Gastrocnemius medialis (tissue), 4 donors: ENCODE data around the gene REPS2. TPM values are rescaled to one million over a fixed set of nuclear protein-coding genes. Genes with fewer than 3 reads are reported as not detected.

Experiments used
- ATAC-seq, 2 donors: fragments of 150-250 bp; one replicate each; pipeline ENCODE4 v1.9.1; 2016
- DNase-seq, 2 donors: peaks; one replicate each; pipeline ENCODE4 v3.0.0-alpha.2; 2019
- H3K27ac ChIP-seq, 4 donors: fragments of 200-600 bp; sonication (generic); 1 replicate in 1 of 4; 2 replicates in 3 of 4; pipeline ENCODE4 v1.5.1; 2016 to 2018; ENCODE audit warnings: mild to moderate bottlenecking in 2 of 4, moderate library complexity in 1 of 4
- H3K27me3 ChIP-seq, 3 donors: fragments of 200-600 bp; sonication (generic) in 2 of 3; 1 replicate in 1 of 3; 2 replicates in 2 of 3; pipeline versions ENCODE4 v1.5.1 to v1.6.0; 2016 to 2019; ENCODE audit warnings: mild to moderate bottlenecking in 1 of 3, moderate library complexity in 1 of 3
- H3K36me3 ChIP-seq, 2 donors: fragments of 200-600 bp; sonication (generic) in 1 of 2; one replicate each; pipeline ENCODE4 v1.5.1; 2017 to 2018
- H3K4me1 ChIP-seq, 2 donors: fragments of 200-600 bp; sonication (generic) in 1 of 2; one replicate each; pipeline ENCODE4 v1.5.1; 2016 to 2017; ENCODE audit warnings: mild to moderate bottlenecking in 2 of 2
- H3K4me3 ChIP-seq, 4 donors: fragments of 200-600 bp; sonication (generic) in 3 of 4; 1 replicate in 1 of 4; 2 replicates in 3 of 4; pipeline ENCODE4 v1.5.1; 2016 to 2019; ENCODE audit warnings: mild to moderate bottlenecking in 2 of 4
- H3K9me3 ChIP-seq, 3 donors: fragments of 200-600 bp; sonication (generic) in 2 of 3; 1 replicate in 1 of 3; 2 replicates in 2 of 3; pipeline ENCODE4 v1.5.1; 2016 to 2019
- POLR2A ChIP-seq, 2 donors: fragments of 450-650 bp; IDR thresholded peaks; one replicate each; pipeline ENCODE4 v1.6.1; 2017; ENCODE audit warnings: antibody characterized with exemption in 2 of 2, mild to moderate bottlenecking in 2 of 2, moderate library complexity in 2 of 2
- in situ Hi-C, 4 donors: fragments of 200-750 bp; cut with MboI; loops; one replicate each; pipeline versions ENCODE4 v1.15.0 to v1.8.0; 2017; ENCODE audit warnings: low sequenced_read_pairs in 4 of 4
- intact Hi-C: fragments of 100-400 bp; cut with DNase I; formaldehyde crosslinking; loops from one replicate; pipeline ENCODE4 v1.15.1; 2023; ENCODE audit warnings: low total_unique reads
- total RNA-seq, 4 donors: library from RNA; depleted of rRNA; stranded (reverse); fragments of >200 nt; gene quantifications; one replicate each; pipeline versions ENCODE4 v1.1.0 to v1.2.3, GENCODE V29; 2016
- TF ChIP-seq, protein P1 (sequence below), 5 experiments: fragments of 450-650 bp in 3 of 5; fragments of 200-600 bp in 2 of 5; sonication (generic) in 2 of 5; IDR thresholded peaks in 4 of 5; conservative IDR thresholded peaks in 1 of 5; 1 replicate in 4 of 5; 2 replicates in 1 of 5; pipeline ENCODE4 v1.5.1; 2016 to 2019; ENCODE audit warnings: antibody characterized with exemption in 5 of 5, mild to moderate bottlenecking in 3 of 5, moderate library complexity in 3 of 5

REPS2 gene
- total RNA-seq, 4 donors from 2014 or later: 1.8 to 8.8 (median 3.2) TPM

DNA sequence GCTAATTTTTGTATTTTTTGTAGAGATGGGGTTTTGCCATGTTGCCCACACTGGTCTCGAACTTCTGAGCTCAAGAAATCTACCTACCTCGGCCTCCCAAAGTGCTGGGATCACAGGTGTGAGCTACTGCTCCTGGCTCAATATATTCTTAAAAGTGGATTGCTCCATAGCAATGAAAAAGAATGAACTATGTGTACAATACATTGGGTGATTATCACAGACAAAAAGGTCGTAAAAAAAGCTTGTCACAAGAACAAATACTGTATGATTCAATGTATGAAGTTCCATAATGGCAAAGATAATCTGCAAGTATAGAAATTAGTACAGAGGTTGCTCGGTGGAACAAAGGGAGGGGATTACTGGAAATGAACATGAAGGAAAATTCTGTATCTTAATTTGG is 70.7 kb downstream of the REPS2 start:
- no peak for ATAC-seq

DNA sequence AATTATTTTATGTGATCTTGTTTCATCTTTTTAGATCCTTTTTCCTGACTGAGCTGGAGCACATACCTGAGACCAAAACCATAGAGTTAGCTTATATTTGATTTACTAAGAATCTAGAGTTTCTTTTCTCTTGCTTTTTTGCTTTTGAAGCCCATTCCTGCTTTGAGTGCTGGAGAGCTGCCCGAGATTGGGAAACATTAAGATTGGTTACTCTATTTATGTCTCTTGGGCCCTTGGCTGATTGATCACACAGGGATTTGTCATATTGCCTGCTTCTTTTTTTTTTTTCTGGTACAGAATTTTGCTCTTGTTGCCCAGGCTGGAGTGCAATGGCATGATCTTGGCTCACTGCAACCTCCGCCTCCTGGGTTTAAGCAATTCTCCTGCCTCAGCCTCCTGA is 73.9 kb downstream of the REPS2 start:
- intact Hi-C loops: no loop called here
- in situ Hi-C loops: no loop called here
- TF ChIP-seq POLR2A (IDR thresholded peaks at IDR 0.05): no peak
- TF ChIP-seq, protein P1, sequence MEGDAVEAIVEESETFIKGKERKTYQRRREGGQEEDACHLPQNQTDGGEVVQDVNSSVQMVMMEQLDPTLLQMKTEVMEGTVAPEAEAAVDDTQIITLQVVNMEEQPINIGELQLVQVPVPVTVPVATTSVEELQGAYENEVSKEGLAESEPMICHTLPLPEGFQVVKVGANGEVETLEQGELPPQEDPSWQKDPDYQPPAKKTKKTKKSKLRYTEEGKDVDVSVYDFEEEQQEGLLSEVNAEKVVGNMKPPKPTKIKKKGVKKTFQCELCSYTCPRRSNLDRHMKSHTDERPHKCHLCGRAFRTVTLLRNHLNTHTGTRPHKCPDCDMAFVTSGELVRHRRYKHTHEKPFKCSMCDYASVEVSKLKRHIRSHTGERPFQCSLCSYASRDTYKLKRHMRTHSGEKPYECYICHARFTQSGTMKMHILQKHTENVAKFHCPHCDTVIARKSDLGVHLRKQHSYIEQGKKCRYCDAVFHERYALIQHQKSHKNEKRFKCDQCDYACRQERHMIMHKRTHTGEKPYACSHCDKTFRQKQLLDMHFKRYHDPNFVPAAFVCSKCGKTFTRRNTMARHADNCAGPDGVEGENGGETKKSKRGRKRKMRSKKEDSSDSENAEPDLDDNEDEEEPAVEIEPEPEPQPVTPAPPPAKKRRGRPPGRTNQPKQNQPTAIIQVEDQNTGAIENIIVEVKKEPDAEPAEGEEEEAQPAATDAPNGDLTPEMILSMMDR (IDR thresholded peaks at IDR 0.05 in 4 of 5, conservative IDR thresholded peaks at IDR 0.05 in 1 of 5): no peak
- Histone ChIP-seq H3K36me3 (no peaks in the 10 kb centered on the region), H3K4me1 (no peaks in the 10 kb centered on the region), H3K9me3 (no peaks in the 10 kb centered on the region), H3K27me3 (peaks cover 0 to 4% (median 0%) of the 10 kb centered on the region in 3 donors), H3K27ac (no peak overlapping the region), H3K4me3 (no peak overlapping the region)
- ATAC-seq: no peak
- DNase-seq: no peak

More for the DNA sequence above, 70.7 kb downstream of the REPS2 start:
- in situ Hi-C loops: no loop called here
- Histone ChIP-seq H3K27ac (no peak overlapping the region), H3K36me3 (no peaks in the 10 kb centered on the region), H3K4me3 (no peak overlapping the region), H3K4me1 (no peaks in the 10 kb centered on the region), H3K27me3 (peaks cover 0 to 4% (median 0%) of the 10 kb centered on the region in 3 donors), H3K9me3 (no peaks in the 10 kb centered on the region)
- no peak for DNase-seq
- no peak for TF ChIP-seq POLR2A (IDR thresholded peaks at IDR 0.05)
- TF ChIP-seq, protein P1 (IDR thresholded peaks at IDR 0.05 in 4 of 5, conservative IDR thresholded peaks at IDR 0.05 in 1 of 5): no peak
- intact Hi-C loops: no loop called here

DNA sequence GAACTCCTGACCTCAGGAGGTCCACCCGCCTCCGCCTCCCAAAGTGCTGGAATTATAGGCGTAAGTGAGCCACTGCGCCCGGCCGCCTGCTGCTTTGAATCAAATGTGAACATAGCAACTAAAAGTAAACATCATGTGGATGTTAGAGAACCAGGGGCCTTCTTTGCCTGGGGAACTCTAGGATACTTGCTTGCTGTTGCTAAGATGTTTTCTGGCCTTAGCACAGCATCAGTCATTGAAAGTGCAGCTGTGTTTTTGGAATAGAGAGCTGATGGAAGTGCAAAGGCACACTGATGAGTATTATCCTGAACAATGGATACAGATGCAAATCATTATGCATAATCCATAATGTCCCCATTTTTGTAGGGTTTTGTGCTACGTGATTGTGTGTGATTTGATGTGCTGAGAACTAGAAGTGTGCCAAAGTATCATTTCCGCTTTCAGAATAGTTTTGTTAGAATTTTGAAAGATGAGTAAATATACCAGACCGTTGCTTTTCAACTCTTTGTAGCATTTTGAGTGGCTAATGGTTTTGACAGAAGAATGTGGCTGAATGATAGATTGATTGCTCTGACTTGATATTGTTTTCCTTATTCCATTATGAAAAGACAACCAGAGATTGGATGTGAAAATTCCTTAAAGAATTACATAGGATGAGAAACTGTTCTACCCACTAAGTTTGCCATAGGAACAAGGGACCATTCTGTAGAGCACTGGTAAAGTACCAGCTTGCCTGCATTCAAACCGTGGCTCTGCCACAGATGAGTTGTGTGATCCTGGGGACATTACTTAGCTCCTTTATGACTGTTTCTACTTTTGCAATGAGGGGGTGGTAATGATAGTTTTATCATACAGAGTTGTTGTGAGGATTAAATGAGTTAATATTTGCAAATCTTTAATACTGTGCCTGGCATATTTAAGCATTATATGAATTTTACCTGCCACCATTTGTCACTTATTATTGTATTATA is 74.7 kb downstream of the REPS2 start:
- H3K4me3 ChIP-seq: no peak overlapping the region
- no peak overlapping the region for H3K27ac ChIP-seq
- peaks cover 0 to 4% (median 0%) of the 10 kb centered on the region in 3 donors for H3K27me3 ChIP-seq
- ATAC-seq (no peak), DNase-seq (no peak)
- no peaks in the 10 kb centered on the region for H3K36me3 ChIP-seq
- in situ Hi-C loops (no loop called here), intact Hi-C loops (no loop called here)
- no peaks in the 10 kb centered on the region for H3K9me3 ChIP-seq
- no peak for TF ChIP-seq POLR2A (IDR thresholded peaks at IDR 0.05)
- TF ChIP-seq, protein P1 (IDR thresholded peaks at IDR 0.05 in 4 of 5, conservative IDR thresholded peaks at IDR 0.05 in 1 of 5): no peak
- H3K4me1 ChIP-seq: no peaks in the 10 kb centered on the region

DNA sequence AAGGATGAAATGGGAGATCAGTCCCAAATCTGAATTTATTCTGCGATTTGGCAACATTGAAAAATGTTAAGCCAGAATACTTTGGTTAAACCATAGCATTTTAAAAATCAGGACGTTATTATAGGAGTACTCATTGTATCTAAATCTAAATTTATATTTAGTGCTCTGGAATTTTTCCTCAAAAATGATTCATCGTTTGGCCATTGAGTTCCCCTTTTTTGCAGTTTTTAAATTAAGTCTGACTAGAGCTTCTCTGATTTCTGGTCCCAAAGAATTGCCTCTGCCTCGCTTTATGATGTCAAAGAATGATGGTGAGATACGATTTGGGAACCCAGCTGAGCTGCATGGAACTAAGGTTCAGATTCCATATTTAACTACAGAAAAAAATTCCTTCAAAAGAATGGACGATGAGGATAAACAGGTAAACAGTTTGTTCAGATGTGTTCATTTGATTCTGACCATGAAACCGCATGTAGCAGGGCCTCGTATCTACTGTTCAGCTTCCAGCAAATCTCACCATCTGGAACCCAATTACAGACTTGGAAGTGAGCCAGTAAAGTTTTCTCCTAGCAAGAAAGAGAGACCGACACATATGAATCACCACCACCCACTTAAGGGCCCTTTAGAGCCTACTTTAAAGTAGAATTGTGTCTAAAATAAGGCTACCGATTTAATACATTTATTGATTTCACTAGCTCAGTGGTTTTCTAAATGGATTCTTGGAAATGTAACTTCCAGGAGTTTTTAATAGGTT is 75.6 kb downstream of the REPS2 start:
- intact Hi-C loops (no loop called here), in situ Hi-C loops (no loop called here)
- TF ChIP-seq POLR2A (IDR thresholded peaks at IDR 0.05): no peak
- TF ChIP-seq, protein P1 (IDR thresholded peaks at IDR 0.05 in 4 of 5, conservative IDR thresholded peaks at IDR 0.05 in 1 of 5): no peak
- no peaks in the 10 kb centered on the region for H3K36me3 ChIP-seq
- ATAC-seq (no peak), DNase-seq (no peak)
- H3K9me3 ChIP-seq: no peaks in the 10 kb centered on the region
- H3K4me3 ChIP-seq: no peak overlapping the region
- no peaks in the 10 kb centered on the region for H3K4me1 ChIP-seq
- H3K27ac ChIP-seq: no peak overlapping the region
- H3K27me3 ChIP-seq: peaks cover 0 to 4% (median 0%) of the 10 kb centered on the region in 3 donors
